Measurements from ENCODE around the gene IMPDH2. TPM values are rescaled to one million over a fixed set of nuclear protein-coding genes. Genes with fewer than 3 reads are reported as not detected.

IMPDH2 gene
- total RNA-seq, 1 experiment from 2014 or later, result 599 TPM

DNA sequence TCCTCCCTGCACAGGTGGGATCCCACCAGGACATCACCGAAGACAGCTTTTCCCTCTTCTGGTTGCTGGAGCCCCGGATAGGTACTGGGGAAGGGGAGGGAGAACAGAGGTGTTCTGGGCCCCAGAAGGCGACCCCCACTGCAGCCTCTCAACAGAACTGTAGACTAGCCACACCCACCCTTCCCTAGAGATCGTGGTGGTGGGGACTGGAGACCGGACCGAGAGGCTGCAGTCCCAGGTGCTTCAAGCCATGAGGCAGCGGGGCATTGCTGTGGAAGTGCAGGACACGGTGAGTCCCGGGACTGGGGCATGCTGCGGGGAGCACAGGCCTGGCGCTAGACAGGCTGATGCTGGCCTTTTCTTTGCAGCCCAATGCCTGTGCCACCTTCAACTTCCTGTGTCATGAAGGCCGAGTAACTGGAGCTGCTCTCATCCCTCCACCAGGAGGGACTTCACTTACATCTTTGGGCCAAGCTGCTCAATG is 6.5 kb downstream of the IMPDH2 start:
- peaks cover 18 to 46% of the 10 kb centered on the region in 2 experiments; a peak in 3 of 4 replicates for H3K36me3 ChIP-seq (ENCODE audit: control insufficient read depth in 1 of 2, insufficient read depth in 2 of 2, low read length in 2 of 2)
- no peaks in the 10 kb centered on the region for H3K9me3 ChIP-seq (ENCODE audit: control insufficient read depth in 1 of 2, insufficient read depth in 1 of 2, low read depth in 1 of 2, low read length in 2 of 2)
- no TSS peak for BruUV-seq (replicated peaks)
- ATAC-seq (no peak), DNase-seq (ENCODE audit: low read depth, low spot score) (no peak)
- H3K9ac ChIP-seq (ENCODE audit: low read length), result peak overlapping the region; percentile 99
- ChIA-PET POLR2A (interaction anchor here (0.9 to 3.6 kb wide), 7 partner anchors 9 to 111 kb away, joined by 4 to 52 read pairs (median 7); partner anchors contain the start of genes P4HTM, QRICH1 and WDR6), CTCF (interaction anchor here (1.0 to 3.5 kb wide), 5 partner anchors 15 to 426 kb away, joined by 4 to 29 read pairs (median 27); partner anchors contain the start of genes P4HTM, QRICH1 and WDR6), RAD21 (ENCODE audit: low non-redundant PET in 1 of 2, low total read pairs in 2 of 2, uncharacterized antibody in 2 of 2, unreplicated experiment in 2 of 2) (no interaction called here)
- no peaks in the 10 kb centered on the region; the same call in 1 of the 2 replicates for H4K20me1 ChIP-seq (ENCODE audit: insufficient read depth)
- H3K79me2 ChIP-seq (ENCODE audit: insufficient read depth, low read length), result peaks cover 81% of the 10 kb centered on the region
- H3K27ac ChIP-seq (ENCODE audit: low read depth, low read length), result peak overlapping the region; percentile 99
- TF ChIP-seq CBX3 (IDR thresholded peaks at IDR 0.05; ENCODE audit: low read depth) (no peak), POLR2AphosphoS5 (IDR thresholded peaks at IDR 0.05; ENCODE audit: low read depth, low read length) (peak; percentile 44)
- no peak overlapping the region for H2AFZ ChIP-seq (ENCODE audit: low read depth, low read length, poor library complexity, severe bottlenecking)
- H3K4me1 ChIP-seq (ENCODE audit: control insufficient read depth in 1 of 2, insufficient read depth in 2 of 2, low read length in 2 of 2), result peaks cover 14 to 57% of the 10 kb centered on the region in 2 experiments
- intact Hi-C loops (cut with micrococcal nuclease), result no loop called here
- H3K9me2 ChIP-seq (ENCODE audit: insufficient read depth), result no peaks in the 10 kb centered on the region
- peak overlapping the region; percentile 90 for H3K4me2 ChIP-seq (ENCODE audit: low read length)
- peak overlapping the region; percentile 80 to 98 for H3K4me3 ChIP-seq (replicated peaks in 1 of 2; ENCODE audit: low read depth in 1 of 2, low read length in 2 of 2)
- no peaks in the 10 kb centered on the region for H3K27me3 ChIP-seq (ENCODE audit: insufficient read depth, low read length)

DNA sequence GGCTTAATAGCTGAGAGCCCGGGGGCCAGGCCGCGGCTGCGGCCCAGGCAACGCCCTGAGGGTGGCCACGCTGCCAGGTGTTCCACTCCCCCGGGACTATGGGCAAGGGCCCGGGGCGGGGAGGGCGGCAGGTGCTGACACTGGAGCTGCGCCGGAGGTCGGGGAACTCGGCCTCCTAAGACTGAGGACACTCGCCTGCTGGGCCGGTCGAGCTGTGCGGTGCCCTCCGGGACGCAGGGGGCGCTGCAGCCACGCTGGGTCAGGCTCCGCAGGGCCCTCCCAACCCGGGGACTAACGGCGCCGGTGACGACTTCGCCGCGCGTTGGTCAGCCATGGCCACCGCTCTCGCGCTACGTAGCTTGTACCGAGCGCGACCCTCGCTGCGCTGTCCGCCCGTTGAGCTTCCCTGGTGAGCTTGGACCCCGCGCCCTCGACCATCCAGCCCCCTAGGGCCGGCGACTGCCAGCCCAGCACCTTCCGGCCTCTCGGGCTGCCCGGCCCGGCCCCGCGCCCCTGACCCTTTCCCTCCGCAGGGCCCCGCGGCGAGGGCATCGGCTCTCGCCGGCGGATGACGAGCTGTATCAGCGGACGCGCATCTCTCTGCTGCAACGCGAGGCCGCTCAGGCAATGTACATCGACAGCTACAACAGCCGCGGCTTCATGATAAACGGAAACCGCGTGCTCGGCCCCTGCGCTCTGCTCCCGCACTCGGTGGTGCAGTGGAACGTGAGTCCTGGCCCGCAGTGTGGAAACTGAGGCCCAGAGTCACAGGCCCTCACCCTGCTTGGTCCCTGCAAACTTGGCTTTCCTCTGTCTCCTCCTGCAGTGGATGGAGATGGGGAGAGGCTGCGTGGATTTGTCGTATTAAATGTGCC is 7.1 kb downstream of the IMPDH2 start, which contains the start of gene NDUFAF3:
NDUFAF3 (plus strand) TSS at position 309 of the 875 bp plus-strand sequence; CDS start at position 333, 24 bp downstream.
- Histone ChIP-seq H3K9me3 (ENCODE audit: control insufficient read depth in 1 of 2, insufficient read depth in 1 of 2, low read depth in 1 of 2, low read length in 2 of 2) (no peaks in the 10 kb centered on the region), H3K27ac (ENCODE audit: low read depth, low read length) (peak within 1 kb of the TSS; percentile 99), H3K36me3 (ENCODE audit: control insufficient read depth in 1 of 2, insufficient read depth in 2 of 2, low read length in 2 of 2) (peaks cover 18 to 39% of the 10 kb centered on the region in 2 experiments; a peak in 3 of 4 replicates), H3K9ac (ENCODE audit: low read length) (peak within 1 kb of the TSS; percentile 99), H3K4me2 (ENCODE audit: low read length) (peak within 1 kb of the TSS; percentile 90), H4K20me1 (ENCODE audit: insufficient read depth) (no peaks in the 10 kb centered on the region; the same call in 1 of the 2 replicates), H3K79me2 (ENCODE audit: insufficient read depth, low read length) (peaks cover 78% of the 10 kb centered on the region), H3K9me2 (ENCODE audit: insufficient read depth) (no peaks in the 10 kb centered on the region), H3K27me3 (ENCODE audit: insufficient read depth, low read length) (no peaks in the 10 kb centered on the region), H3K4me3 (replicated peaks in 1 of 2; ENCODE audit: low read depth in 1 of 2, low read length in 2 of 2) (peak within 1 kb of the TSS; percentile 80 to 98), H3K4me1 (ENCODE audit: control insufficient read depth in 1 of 2, insufficient read depth in 2 of 2, low read length in 2 of 2) (peaks cover 17 to 62% of the 10 kb centered on the region in 2 experiments), H2AFZ (ENCODE audit: low read depth, low read length, poor library complexity, severe bottlenecking) (no peak within 1 kb of the TSS)
- DNase-seq (ENCODE audit: low read depth, low spot score) (peak; percentile 90), ATAC-seq (peak; percentile 66)
- BruUV-seq (replicated peaks), result no TSS peak
- POLR2A ChIA-PET, result interaction anchor here (0.6 to 5.3 kb wide), 17 partner anchors 7 to 934 kb away, joined by 3 to 52 read pairs (median 5); partner anchors contain the start of genes IMPDH2, P4HTM, PFKFB4 and QRICH1
- intact Hi-C loops (cut with micrococcal nuclease), result loop anchor here (1.0 to 2.0 kb wide), 2 partner anchors 33 to 72 kb away; partner anchors contain the start of gene QRICH1
- CTCF ChIA-PET, result interaction anchor here (0.7 to 3.5 kb wide), 8 partner anchors 14 to 621 kb away, joined by 3 to 29 read pairs (median 5); partner anchors contain the start of genes P4HTM, QRICH1 and WDR6
- RAD21 ChIA-PET (ENCODE audit: low non-redundant PET in 1 of 2, low total read pairs in 2 of 2, uncharacterized antibody in 2 of 2, unreplicated experiment in 2 of 2), result interaction anchor here in 1 of 2 experiments (0.7 kb wide), 1 partner anchor 337 kb away, joined by 3 read pairs; no protein-coding TSS in a partner anchor
- TF ChIP-seq POLR2AphosphoS5 (IDR thresholded peaks at IDR 0.05; ENCODE audit: low read depth, low read length) (peak; percentile 91), YY1 (IDR thresholded peaks at IDR 0.05; ENCODE audit: extremely low read depth, insufficient replicate concordance, low read depth, low read length) (peak; percentile 87), ZFX (IDR thresholded peaks at IDR 0.05) (peak; percentile 72), SP1 (IDR thresholded peaks at IDR 0.05; ENCODE audit: low read depth) (no peak), FOSL1 (IDR thresholded peaks at IDR 0.05; ENCODE audit: low read depth) (no peak), ELF1 (IDR thresholded peaks at IDR 0.05; ENCODE audit: borderline replicate concordance, low read depth) (no peak)
- TF ChIP-seq, protein P1, sequence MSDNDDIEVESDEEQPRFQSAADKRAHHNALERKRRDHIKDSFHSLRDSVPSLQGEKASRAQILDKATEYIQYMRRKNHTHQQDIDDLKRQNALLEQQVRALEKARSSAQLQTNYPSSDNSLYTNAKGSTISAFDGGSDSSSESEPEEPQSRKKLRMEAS (IDR thresholded peaks at IDR 0.05), result no peak
- TF ChIP-seq, protein P2, sequence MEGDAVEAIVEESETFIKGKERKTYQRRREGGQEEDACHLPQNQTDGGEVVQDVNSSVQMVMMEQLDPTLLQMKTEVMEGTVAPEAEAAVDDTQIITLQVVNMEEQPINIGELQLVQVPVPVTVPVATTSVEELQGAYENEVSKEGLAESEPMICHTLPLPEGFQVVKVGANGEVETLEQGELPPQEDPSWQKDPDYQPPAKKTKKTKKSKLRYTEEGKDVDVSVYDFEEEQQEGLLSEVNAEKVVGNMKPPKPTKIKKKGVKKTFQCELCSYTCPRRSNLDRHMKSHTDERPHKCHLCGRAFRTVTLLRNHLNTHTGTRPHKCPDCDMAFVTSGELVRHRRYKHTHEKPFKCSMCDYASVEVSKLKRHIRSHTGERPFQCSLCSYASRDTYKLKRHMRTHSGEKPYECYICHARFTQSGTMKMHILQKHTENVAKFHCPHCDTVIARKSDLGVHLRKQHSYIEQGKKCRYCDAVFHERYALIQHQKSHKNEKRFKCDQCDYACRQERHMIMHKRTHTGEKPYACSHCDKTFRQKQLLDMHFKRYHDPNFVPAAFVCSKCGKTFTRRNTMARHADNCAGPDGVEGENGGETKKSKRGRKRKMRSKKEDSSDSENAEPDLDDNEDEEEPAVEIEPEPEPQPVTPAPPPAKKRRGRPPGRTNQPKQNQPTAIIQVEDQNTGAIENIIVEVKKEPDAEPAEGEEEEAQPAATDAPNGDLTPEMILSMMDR (IDR thresholded peaks at IDR 0.05 in 2 of 3, conservative IDR thresholded peaks at IDR 0.05 in 1 of 3; ENCODE audit: borderline replicate concordance in 1 of 3, insufficient read depth in 1 of 3, low read depth in 2 of 3, low read length in 2 of 3), result peak in 2 of 3 experiments; percentile 82 to 92; a peak in 4 of 6 replicates
- TF ChIP-seq, protein P3, sequence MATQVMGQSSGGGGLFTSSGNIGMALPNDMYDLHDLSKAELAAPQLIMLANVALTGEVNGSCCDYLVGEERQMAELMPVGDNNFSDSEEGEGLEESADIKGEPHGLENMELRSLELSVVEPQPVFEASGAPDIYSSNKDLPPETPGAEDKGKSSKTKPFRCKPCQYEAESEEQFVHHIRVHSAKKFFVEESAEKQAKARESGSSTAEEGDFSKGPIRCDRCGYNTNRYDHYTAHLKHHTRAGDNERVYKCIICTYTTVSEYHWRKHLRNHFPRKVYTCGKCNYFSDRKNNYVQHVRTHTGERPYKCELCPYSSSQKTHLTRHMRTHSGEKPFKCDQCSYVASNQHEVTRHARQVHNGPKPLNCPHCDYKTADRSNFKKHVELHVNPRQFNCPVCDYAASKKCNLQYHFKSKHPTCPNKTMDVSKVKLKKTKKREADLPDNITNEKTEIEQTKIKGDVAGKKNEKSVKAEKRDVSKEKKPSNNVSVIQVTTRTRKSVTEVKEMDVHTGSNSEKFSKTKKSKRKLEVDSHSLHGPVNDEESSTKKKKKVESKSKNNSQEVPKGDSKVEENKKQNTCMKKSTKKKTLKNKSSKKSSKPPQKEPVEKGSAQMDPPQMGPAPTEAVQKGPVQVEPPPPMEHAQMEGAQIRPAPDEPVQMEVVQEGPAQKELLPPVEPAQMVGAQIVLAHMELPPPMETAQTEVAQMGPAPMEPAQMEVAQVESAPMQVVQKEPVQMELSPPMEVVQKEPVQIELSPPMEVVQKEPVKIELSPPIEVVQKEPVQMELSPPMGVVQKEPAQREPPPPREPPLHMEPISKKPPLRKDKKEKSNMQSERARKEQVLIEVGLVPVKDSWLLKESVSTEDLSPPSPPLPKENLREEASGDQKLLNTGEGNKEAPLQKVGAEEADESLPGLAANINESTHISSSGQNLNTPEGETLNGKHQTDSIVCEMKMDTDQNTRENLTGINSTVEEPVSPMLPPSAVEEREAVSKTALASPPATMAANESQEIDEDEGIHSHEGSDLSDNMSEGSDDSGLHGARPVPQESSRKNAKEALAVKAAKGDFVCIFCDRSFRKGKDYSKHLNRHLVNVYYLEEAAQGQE (IDR thresholded peaks at IDR 0.05; ENCODE audit: low read depth), result no peak

Measured in HCT116 (cell line).